ENCODE measurements around the gene CELA1.
"Not testable (repeated sequence)": the region's sequence is repeated elsewhere in the genome, so short reads cannot be mapped to it uniquely, and the experiment has no call there.

DNA sequence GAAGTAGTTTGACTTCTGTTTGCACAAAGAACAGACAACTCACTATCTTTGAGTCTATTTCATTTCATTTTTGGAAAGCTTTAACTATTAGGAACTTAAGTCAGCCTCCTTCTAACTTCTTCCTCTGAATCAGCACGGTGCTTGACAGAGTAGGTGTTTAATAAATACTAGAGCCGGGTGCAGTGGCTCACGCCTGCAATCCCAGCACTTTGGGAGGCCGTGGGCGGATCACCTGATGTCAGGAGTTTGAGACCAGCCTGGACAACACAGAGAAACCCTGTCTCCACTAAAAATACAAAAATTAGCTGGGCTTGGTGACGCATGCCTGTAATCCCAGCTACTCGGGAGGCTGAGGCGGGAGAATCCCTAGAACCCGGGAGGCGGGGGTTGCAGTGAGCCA is 45.7 kb downstream of the CELA1 start:
- TF ChIP-seq, protein P1, sequence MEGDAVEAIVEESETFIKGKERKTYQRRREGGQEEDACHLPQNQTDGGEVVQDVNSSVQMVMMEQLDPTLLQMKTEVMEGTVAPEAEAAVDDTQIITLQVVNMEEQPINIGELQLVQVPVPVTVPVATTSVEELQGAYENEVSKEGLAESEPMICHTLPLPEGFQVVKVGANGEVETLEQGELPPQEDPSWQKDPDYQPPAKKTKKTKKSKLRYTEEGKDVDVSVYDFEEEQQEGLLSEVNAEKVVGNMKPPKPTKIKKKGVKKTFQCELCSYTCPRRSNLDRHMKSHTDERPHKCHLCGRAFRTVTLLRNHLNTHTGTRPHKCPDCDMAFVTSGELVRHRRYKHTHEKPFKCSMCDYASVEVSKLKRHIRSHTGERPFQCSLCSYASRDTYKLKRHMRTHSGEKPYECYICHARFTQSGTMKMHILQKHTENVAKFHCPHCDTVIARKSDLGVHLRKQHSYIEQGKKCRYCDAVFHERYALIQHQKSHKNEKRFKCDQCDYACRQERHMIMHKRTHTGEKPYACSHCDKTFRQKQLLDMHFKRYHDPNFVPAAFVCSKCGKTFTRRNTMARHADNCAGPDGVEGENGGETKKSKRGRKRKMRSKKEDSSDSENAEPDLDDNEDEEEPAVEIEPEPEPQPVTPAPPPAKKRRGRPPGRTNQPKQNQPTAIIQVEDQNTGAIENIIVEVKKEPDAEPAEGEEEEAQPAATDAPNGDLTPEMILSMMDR (conservative IDR thresholded peaks at IDR 0.05; ENCODE audit: low read depth, low read length): not testable (repeated sequence)
- TF ChIP-seq EZH2 (IDR thresholded peaks at IDR 0.05; ENCODE audit: borderline replicate concordance, low read depth, low read length, poor library complexity, severe bottlenecking): not testable (repeated sequence)
